Liver (tissue), 9 donors: ENCODE data around the gene PPP1R13B. TPM values are rescaled to one million over a fixed set of nuclear protein-coding genes. Genes with fewer than 3 reads are reported as not detected.

Experiments
- DNase-seq: peaks from one replicate; pipeline ENCODE4 v3.0.0-alpha.2; 2017; ENCODE audit warnings: low spot score
- H3K27ac ChIP-seq, 2 donors: one replicate each; pipeline ENCODE4 v1.7.0; 2013; ENCODE audit warnings: inconsistent platforms in 2 of 2, low read length in 2 of 2, control low read depth in 1 of 2, low read depth in 1 of 2, mild to moderate bottlenecking in 1 of 2
- H3K27me3 ChIP-seq, 4 donors: one replicate each; pipeline versions ENCODE4 v1.6.1 to v1.7.0; 2013; ENCODE audit warnings: low read length in 3 of 4, inconsistent platforms in 1 of 4, mild to moderate bottlenecking in 1 of 4, moderate library complexity in 1 of 4; ENCODE audit not compliant: control insufficient read depth in 4 of 4, insufficient read depth in 4 of 4
- H3K36me3 ChIP-seq, 4 donors: one replicate each; pipeline versions ENCODE4 v1.6.1 to v1.7.0; 2013; ENCODE audit warnings: low read length in 3 of 4, mild to moderate bottlenecking in 3 of 4, low read depth in 1 of 4, moderate library complexity in 1 of 4; ENCODE audit not compliant: control insufficient read depth in 4 of 4, insufficient read depth in 3 of 4
- H3K4me1 ChIP-seq, 4 donors: one replicate each; pipeline versions ENCODE4 v1.6.1 to v1.7.0; 2013; ENCODE audit warnings: low read length in 3 of 4, mild to moderate bottlenecking in 3 of 4, moderate library complexity in 1 of 4; ENCODE audit not compliant: control insufficient read depth in 4 of 4, insufficient read depth in 4 of 4
- H3K4me3 ChIP-seq, 3 donors: one replicate each; pipeline versions ENCODE4 v1.6.1 to v1.7.0; 2013; ENCODE audit warnings: low read length in 3 of 3, control low read depth in 1 of 3, low read depth in 1 of 3, mild to moderate bottlenecking in 1 of 3
- H3K9ac ChIP-seq, 2 donors: one replicate each; pipeline ENCODE4 v1.7.0; 2013; ENCODE audit warnings: low read length in 2 of 2, mild to moderate bottlenecking in 2 of 2, moderate library complexity in 2 of 2, control low read depth in 1 of 2, low read depth in 1 of 2
- H3K9me3 ChIP-seq, 4 donors: one replicate each; pipeline versions ENCODE4 v1.6.1 to v1.7.0; 2013; ENCODE audit warnings: low read length in 3 of 4; ENCODE audit not compliant: control insufficient read depth in 4 of 4
- ATF3 ChIP-seq: IDR thresholded peaks from 2 replicates; pipeline ENCODE4 v1.6.1; 2016; ENCODE audit warnings: antibody characterized with exemption
- CTCF ChIP-seq: fragments of 150-350 bp; IDR thresholded peaks from 2 replicates; pipeline ENCODE4 v1.5.1; 2017; ENCODE audit warnings: improper control_type of control experiment, low read depth, low read length; ENCODE audit not compliant: missing input control
- EGR1 ChIP-seq, 2 donors: IDR thresholded peaks; 2 replicates each; pipeline ENCODE4 v1.6.1; 2016 to 2018; ENCODE audit warnings: antibody characterized with exemption in 2 of 2, low read depth in 2 of 2
- FOXA1 ChIP-seq: IDR thresholded peaks from 2 replicates; pipeline ENCODE4 v1.6.1; 2016; ENCODE audit warnings: antibody characterized with exemption
- FOXA2 ChIP-seq: IDR thresholded peaks from 2 replicates; pipeline ENCODE4 v1.6.1; 2016; ENCODE audit warnings: antibody characterized with exemption
- GABPA ChIP-seq, 2 donors: IDR thresholded peaks in 1 of 2; conservative IDR thresholded peaks in 1 of 2; 2 replicates each; pipeline ENCODE4 v1.6.1; 2016; ENCODE audit warnings: antibody characterized with exemption in 2 of 2, mild to moderate bottlenecking in 1 of 2, moderate library complexity in 1 of 2
- HNF4A ChIP-seq, 2 donors: conservative IDR thresholded peaks; 2 replicates each; pipeline ENCODE4 v1.6.1; 2016; ENCODE audit warnings: antibody characterized with exemption in 2 of 2, mild to moderate bottlenecking in 2 of 2
- HNF4G ChIP-seq: IDR thresholded peaks from 2 replicates; pipeline ENCODE4 v1.6.1; 2016; ENCODE audit warnings: antibody characterized with exemption
- JUND ChIP-seq, 2 donors: IDR thresholded peaks; 2 replicates each; pipeline ENCODE4 v1.6.1; 2016; ENCODE audit warnings: antibody characterized with exemption in 2 of 2
- MAX ChIP-seq: IDR thresholded peaks from 2 replicates; pipeline ENCODE4 v1.6.1; 2016; ENCODE audit warnings: antibody characterized with exemption
- NR2F2 ChIP-seq: IDR thresholded peaks from 2 replicates; pipeline ENCODE4 v1.6.1; 2016; ENCODE audit warnings: antibody characterized with exemption
- RAD21 ChIP-seq, 2 donors: IDR thresholded peaks; 2 replicates each; pipeline ENCODE4 v1.6.1; 2016; ENCODE audit warnings: antibody characterized with exemption in 2 of 2, mild to moderate bottlenecking in 2 of 2
- REST ChIP-seq: IDR thresholded peaks from 2 replicates; pipeline ENCODE4 v1.6.1; 2016; ENCODE audit warnings: antibody characterized with exemption, mild to moderate bottlenecking
- SP1 ChIP-seq: IDR thresholded peaks from 2 replicates; pipeline ENCODE4 v1.6.1; 2018; ENCODE audit warnings: antibody characterized with exemption, mild to moderate bottlenecking
- TAF1 ChIP-seq: conservative IDR thresholded peaks from 2 replicates; pipeline ENCODE4 v1.6.1; 2016; ENCODE audit warnings: antibody characterized with exemption, mild to moderate bottlenecking
- YY1 ChIP-seq: IDR thresholded peaks from 2 replicates; pipeline ENCODE4 v1.6.1; 2016; ENCODE audit warnings: antibody characterized with exemption, mild to moderate bottlenecking
- ZBTB33 ChIP-seq: IDR thresholded peaks from 2 replicates; pipeline ENCODE4 v1.6.1; 2016; ENCODE audit warnings: antibody characterized with exemption
- WGBS: extraction: QIAGEN DNeasy Blood & Tissue Kit; methylation state at CpG from one replicate; pipeline ENCODE4 v1.1.7; 2013; 5-methylcytosine and 5-hydroxymethylcytosine counted together
- polyA plus RNA-seq, 2 donors: library from polyadenylated mRNA; stranded (reverse) in 1 of 2; unstranded in 1 of 2; fragments of 200-250 nt in 1 of 2; fragments of >200 nt in 1 of 2; fragmentation: Nextera tagmentation in 1 of 2; extraction: Ambion mirVana in 1 of 2; gene quantifications; one replicate each; pipeline versions ENCODE4 v1.2.1 to v1.2.3, GENCODE V29; 2013 to 2015
- total RNA-seq, 2 donors: library from RNA; depleted of rRNA; stranded (reverse); fragments of >200 nt; gene quantifications; one replicate each; pipeline ENCODE4 v1.2.3, GENCODE V29; 2014
- donor health status: healthy.
- donor health status: healthy.
- donor health status: healthy.
- donor health status: healthy.
- donor health status: healthy.

Gene PPP1R13B
- total and polyA plus RNA-seq, 4 donors: 3.2 to 15.1 (median 5.1) TPM

- Histone ChIP-seq H3K4me1 (peaks cover 0 to 13% (median 7%) of the 10 kb centered on the region in 4 donors), H3K4me3 (no peak overlapping the region), H3K9me3 (no peaks in the 10 kb centered on the region), H3K27ac (no peak overlapping the region), H3K9ac (no peak overlapping the region), H3K36me3 (peaks cover 4 to 34% (median 18%) of the 10 kb centered on the region in 4 donors), H3K27me3 (no peaks in the 10 kb centered on the region)
- 95% methylated on average over 24 of the region's 24 CpGs for WGBS
- DNase-seq: no peak
- TF ChIP-seq HNF4G: no peak
- no peak for TF ChIP-seq FOXA2
- TF ChIP-seq RAD21 (IDR thresholded peaks at IDR 0.05): no peak
- no peak for TF ChIP-seq FOXA1
- TF ChIP-seq GABPA (IDR thresholded peaks at IDR 0.05 in 1 of 2, conservative IDR thresholded peaks at IDR 0.05 in 1 of 2): no peak
- no peak for TF ChIP-seq HNF4A (conservative IDR thresholded peaks at IDR 0.05)
- TF ChIP-seq MAX: no peak
- no peak for TF ChIP-seq NR2F2
- TF ChIP-seq YY1: no peak
- TF ChIP-seq JUND (IDR thresholded peaks at IDR 0.05): no peak
- TF ChIP-seq EGR1 (IDR thresholded peaks at IDR 0.05; ENCODE audit: low read depth in 2 of 2): no peak
- TF ChIP-seq SP1: no peak
- TF ChIP-seq ATF3: no peak
- TF ChIP-seq ZBTB33: no peak
- TF ChIP-seq REST: no peak
- TF ChIP-seq TAF1: no peak
Observed at GRCh38 chr14:103731916-103732867, 115.2 kb downstream of the PPP1R13B start.

- no peak for DNase-seq
- peaks cover 0 to 13% (median 7%) of the 10 kb centered on the region in 4 donors for H3K4me1 ChIP-seq
- no peak overlapping the region for H3K9ac ChIP-seq
- no peaks in the 10 kb centered on the region for H3K9me3 ChIP-seq
- no peaks in the 10 kb centered on the region for H3K27me3 ChIP-seq
- WGBS: 97% methylated on average over 15 of the region's 15 CpGs
- no peak overlapping the region for H3K27ac ChIP-seq
- H3K36me3 ChIP-seq: peaks cover 4 to 33% (median 18%) of the 10 kb centered on the region in 4 donors
- no peak overlapping the region for H3K4me3 ChIP-seq
- TF ChIP-seq CTCF: no peak
- TF ChIP-seq EGR1 (IDR thresholded peaks at IDR 0.05; ENCODE audit: low read depth in 2 of 2): no peak
- no peak for TF ChIP-seq RAD21 (IDR thresholded peaks at IDR 0.05)
- TF ChIP-seq SP1: no peak
- no peak for TF ChIP-seq NR2F2
- TF ChIP-seq ZBTB33: no peak
- TF ChIP-seq REST: no peak
- no peak for TF ChIP-seq YY1
Observed at GRCh38 chr14:103731481-103731880, 115.9 kb downstream of the PPP1R13B start.
